Erythroblast (primary cell): ENCODE results near the gene ODAM.

Experiments used
- GATA1 ChIP-seq: IDR thresholded peaks from 2 replicates; pipeline ENCODE4 v1.6.1; 2011; ENCODE audit warnings: low read depth, mild to moderate bottlenecking, control low read depth, low read length, moderate library complexity
- POLR2A ChIP-seq: IDR thresholded peaks from 2 replicates; pipeline ENCODE4 v1.6.1; 2011; ENCODE audit warnings: mild to moderate bottlenecking, low read length

GRCh38 chr4:70251250-70251944 is 55.9 kb downstream of the ODAM start:
- TF ChIP-seq POLR2A (no peak), GATA1 (no peak)
